ENCODE data around the gene OGDHL. TPM values are rescaled to one million over a fixed set of nuclear protein-coding genes. Genes with fewer than 3 reads are reported as not detected.
A peak's percentile ranks its signal among the peaks of the same experiment; 100 is the strongest.

Gene OGDHL
- total and polyA plus RNA-seq, 2 of the 13 experiments (the other 11 are each of a cell fraction or from before 2014, with no cell fraction given), result 3.0 to 9.8 TPM

- TF ChIP-seq ZNF33B (CRISPR knock-in tag; IDR thresholded peaks at IDR 0.05) (peak; percentile 60; the same call in 1 of the 2 replicates), ZNF414 (CRISPR knock-in tag; IDR thresholded peaks at IDR 0.05) (peak; percentile 70; the same call in 1 of the 2 replicates), ZMYM4 (CRISPR knock-in tag; IDR thresholded peaks at IDR 0.05) (peak; percentile 89), NFE2L2 (IDR thresholded peaks at IDR 0.05; ENCODE audit: low read length) (no peak), PITX1 (CRISPR knock-in tag; IDR thresholded peaks at IDR 0.05) (peak; percentile 60; the same call in 1 of the 2 replicates), MAX (IDR thresholded peaks at IDR 0.05) (peak; percentile 47; the same call in 1 of the 2 replicates), AGO2 (optimal IDR thresholded peaks at IDR 0.05; ENCODE audit: low read depth, low read length) (peak; percentile 70), ZNF574 (CRISPR knock-in tag; IDR thresholded peaks at IDR 0.05) (peak; percentile 90), ZNF382 (CRISPR knock-in tag; IDR thresholded peaks at IDR 0.05; ENCODE audit: borderline replicate concordance) (no peak), TEAD2 (CRISPR knock-in tag; IDR thresholded peaks at IDR 0.05) (peak; percentile 82; the same call in 1 of the 2 replicates), ZBTB33 (CRISPR knock-in tag; IDR thresholded peaks at IDR 0.05) (peak; percentile 31; the same call in 1 of the 2 replicates), HMG20A (CRISPR knock-in tag; IDR thresholded peaks at IDR 0.05; ENCODE audit: borderline replicate concordance) (peak; percentile 64; the same call in 1 of the 2 replicates), IRF9 (CRISPR knock-in tag; IDR thresholded peaks at IDR 0.05; ENCODE audit: borderline replicate concordance) (peak; percentile 96), ZNF331 (CRISPR knock-in tag; IDR thresholded peaks at IDR 0.05) (peak; percentile 96), ZKSCAN5 (CRISPR knock-in tag; IDR thresholded peaks at IDR 0.05) (no peak), RXRA (CRISPR knock-in tag; IDR thresholded peaks at IDR 0.05) (peak; percentile 54), HNF1B (CRISPR knock-in tag; IDR thresholded peaks at IDR 0.05) (peak; percentile 27; the same call in 1 of the 2 replicates), MTF1 (CRISPR knock-in tag; IDR thresholded peaks at IDR 0.05) (0 out of 2 replicates have a peak, but pooled peaks have one; percentile 58), EZH2 (conservative IDR thresholded peaks at IDR 0.05; ENCODE audit: low read depth, low read length) (no peak), PCBP2 (optimal IDR thresholded peaks at IDR 0.05; ENCODE audit: low read depth, low read length, poor library complexity, severe bottlenecking) (no peak), ZNF879 (CRISPR knock-in tag; IDR thresholded peaks at IDR 0.05) (peak; percentile 93; the same call in 1 of the 2 replicates)
Observed at GRCh38 chr10:49761789-49762565, at the start of gene OGDHL (continued).
